ENCODE data around the gene E2F6. TPM values are rescaled to one million over a fixed set of nuclear protein-coding genes. Genes with fewer than 3 reads are reported as not detected.
A peak's percentile ranks its signal among the peaks of the same experiment; 100 is the strongest.

The E2F6 gene
- total and polyA plus RNA-seq, 10 of the 15 experiments (the other 5 are each of a cell fraction or from before 2014, with no cell fraction given), result 4.2 to 15.5 (median 11.3) TPM

DNA sequence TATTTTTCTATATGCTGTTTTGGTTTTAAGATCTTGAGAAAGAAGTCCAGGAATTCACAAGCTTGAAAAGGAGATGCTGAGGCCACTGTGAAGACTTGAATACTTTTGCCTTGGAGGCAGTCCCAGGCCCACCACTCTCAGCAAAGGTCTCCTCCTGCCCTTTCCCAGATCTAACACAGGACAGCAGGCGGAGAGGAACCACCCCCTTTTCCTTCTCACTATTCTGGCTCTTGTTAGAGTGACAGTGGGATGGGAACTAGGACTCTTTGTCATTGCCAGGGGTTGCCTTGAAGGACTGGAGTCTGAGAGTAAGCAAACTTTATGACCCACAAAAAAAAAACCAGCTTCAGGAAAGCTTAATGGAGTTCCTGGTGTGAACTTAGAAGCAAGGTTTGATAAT is 54.7 kb downstream of the E2F6 start:
- SMC1A ChIA-PET (ENCODE audit: uncharacterized antibody, unreplicated experiment), result interaction anchor here (0.8 to 2.5 kb wide), 10 partner anchors 9 to 279 kb away, joined by 3 to 30 read pairs (median 4); a partner anchor contains a TSS
- Histone ChIP-seq H3K36me3 (ENCODE audit: control insufficient read depth in 2 of 2, insufficient read depth in 2 of 2, low read length in 1 of 2) (no peaks in the 10 kb centered on the region), H3K27ac (ENCODE audit: control insufficient read depth, insufficient read depth) (no peak overlapping the region), H4K20me1 (ENCODE audit: control insufficient read depth, insufficient read depth) (no peaks in the 10 kb centered on the region), H3K9me3 (replicated peaks; ENCODE audit: control insufficient read depth, insufficient read depth, low read length) (no peaks in the 10 kb centered on the region), H3K4me3 (no peak overlapping the region; the same call in 1 of the 2 replicates), H3K4me2 (ENCODE audit: control insufficient read depth, insufficient read depth) (peak overlapping the region; percentile 33), H2AFZ (ENCODE audit: control insufficient read depth, low read depth, low read length) (peak overlapping the region; percentile 64; the same call in 1 of the 2 replicates), H3K79me2 (ENCODE audit: control insufficient read depth, insufficient read depth, low read length) (no peaks in the 10 kb centered on the region), H3K4me1 (ENCODE audit: control insufficient read depth, insufficient read depth, low read length) (no peaks in the 10 kb centered on the region), H3K9ac (ENCODE audit: control insufficient read depth, insufficient read depth, low read length) (no peak overlapping the region), H3K27me3 (replicated peaks in 1 of 2; ENCODE audit: control insufficient read depth in 2 of 2, insufficient read depth in 2 of 2, low read length in 1 of 2) (peaks cover 0 to 1% of the 10 kb centered on the region in 2 experiments; a peak in 1 of 4 replicates)
- TF ChIP-seq NBN (IDR thresholded peaks at IDR 0.05), result no peak
- TF ChIP-seq, protein P1, sequence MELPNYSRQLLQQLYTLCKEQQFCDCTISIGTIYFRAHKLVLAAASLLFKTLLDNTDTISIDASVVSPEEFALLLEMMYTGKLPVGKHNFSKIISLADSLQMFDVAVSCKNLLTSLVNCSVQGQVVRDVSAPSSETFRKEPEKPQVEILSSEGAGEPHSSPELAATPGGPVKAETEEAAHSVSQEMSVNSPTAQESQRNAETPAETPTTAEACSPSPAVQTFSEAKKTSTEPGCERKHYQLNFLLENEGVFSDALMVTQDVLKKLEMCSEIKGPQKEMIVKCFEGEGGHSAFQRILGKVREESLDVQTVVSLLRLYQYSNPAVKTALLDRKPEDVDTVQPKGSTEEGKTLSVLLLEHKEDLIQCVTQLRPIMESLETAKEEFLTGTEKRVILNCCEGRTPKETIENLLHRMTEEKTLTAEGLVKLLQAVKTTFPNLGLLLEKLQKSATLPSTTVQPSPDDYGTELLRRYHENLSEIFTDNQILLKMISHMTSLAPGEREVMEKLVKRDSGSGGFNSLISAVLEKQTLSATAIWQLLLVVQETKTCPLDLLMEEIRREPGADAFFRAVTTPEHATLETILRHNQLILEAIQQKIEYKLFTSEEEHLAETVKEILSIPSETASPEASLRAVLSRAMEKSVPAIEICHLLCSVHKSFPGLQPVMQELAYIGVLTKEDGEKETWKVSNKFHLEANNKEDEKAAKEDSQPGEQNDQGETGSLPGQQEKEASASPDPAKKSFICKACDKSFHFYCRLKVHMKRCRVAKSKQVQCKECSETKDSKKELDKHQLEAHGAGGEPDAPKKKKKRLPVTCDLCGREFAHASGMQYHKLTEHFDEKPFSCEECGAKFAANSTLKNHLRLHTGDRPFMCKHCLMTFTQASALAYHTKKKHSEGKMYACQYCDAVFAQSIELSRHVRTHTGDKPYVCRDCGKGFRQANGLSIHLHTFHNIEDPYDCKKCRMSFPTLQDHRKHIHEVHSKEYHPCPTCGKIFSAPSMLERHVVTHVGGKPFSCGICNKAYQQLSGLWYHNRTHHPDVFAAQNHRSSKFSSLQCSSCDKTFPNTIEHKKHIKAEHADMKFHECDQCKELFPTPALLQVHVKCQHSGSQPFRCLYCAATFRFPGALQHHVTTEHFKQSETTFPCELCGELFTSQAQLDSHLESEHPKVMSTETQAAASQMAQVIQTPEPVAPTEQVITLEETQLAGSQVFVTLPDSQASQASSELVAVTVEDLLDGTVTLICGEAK (IDR thresholded peaks at IDR 0.05; ENCODE audit: borderline replicate concordance), result no peak
- TF ChIP-seq ATF7 (IDR thresholded peaks at IDR 0.05; ENCODE audit: low read depth), result no peak
- TF ChIP-seq SMC3 (IDR thresholded peaks at IDR 0.05; ENCODE audit: borderline replicate concordance, low read length), result no peak
- no peak for TF ChIP-seq RELA (IDR thresholded peaks at IDR 0.05; ENCODE audit: borderline replicate concordance, partially characterized antibody)
- TF ChIP-seq STAT3 (IDR thresholded peaks at IDR 0.05; ENCODE audit: low read depth, low read length), result no peak
- no peak for TF ChIP-seq HDAC6 (IDR thresholded peaks at IDR 0.05; ENCODE audit: unreplicated experiment)
- TF ChIP-seq BACH1 (IDR thresholded peaks at IDR 0.05; ENCODE audit: borderline replicate concordance), result no peak
- TF ChIP-seq POLR2A (IDR thresholded peaks at IDR 0.05; ENCODE audit: low read depth, low read length), result no peak
- TF ChIP-seq, protein P2, sequence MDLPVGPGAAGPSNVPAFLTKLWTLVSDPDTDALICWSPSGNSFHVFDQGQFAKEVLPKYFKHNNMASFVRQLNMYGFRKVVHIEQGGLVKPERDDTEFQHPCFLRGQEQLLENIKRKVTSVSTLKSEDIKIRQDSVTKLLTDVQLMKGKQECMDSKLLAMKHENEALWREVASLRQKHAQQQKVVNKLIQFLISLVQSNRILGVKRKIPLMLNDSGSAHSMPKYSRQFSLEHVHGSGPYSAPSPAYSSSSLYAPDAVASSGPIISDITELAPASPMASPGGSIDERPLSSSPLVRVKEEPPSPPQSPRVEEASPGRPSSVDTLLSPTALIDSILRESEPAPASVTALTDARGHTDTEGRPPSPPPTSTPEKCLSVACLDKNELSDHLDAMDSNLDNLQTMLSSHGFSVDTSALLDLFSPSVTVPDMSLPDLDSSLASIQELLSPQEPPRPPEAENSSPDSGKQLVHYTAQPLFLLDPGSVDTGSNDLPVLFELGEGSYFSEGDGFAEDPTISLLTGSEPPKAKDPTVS (IDR thresholded peaks at IDR 0.05; ENCODE audit: low read depth, low read length), result no peak
- TF ChIP-seq SREBF1 (IDR thresholded peaks at IDR 0.05; ENCODE audit: low read length), result no peak
- TF ChIP-seq FOS (IDR thresholded peaks at IDR 0.05; ENCODE audit: borderline replicate concordance, extremely low read depth, insufficient read length), result no peak
- TF ChIP-seq, protein P3, sequence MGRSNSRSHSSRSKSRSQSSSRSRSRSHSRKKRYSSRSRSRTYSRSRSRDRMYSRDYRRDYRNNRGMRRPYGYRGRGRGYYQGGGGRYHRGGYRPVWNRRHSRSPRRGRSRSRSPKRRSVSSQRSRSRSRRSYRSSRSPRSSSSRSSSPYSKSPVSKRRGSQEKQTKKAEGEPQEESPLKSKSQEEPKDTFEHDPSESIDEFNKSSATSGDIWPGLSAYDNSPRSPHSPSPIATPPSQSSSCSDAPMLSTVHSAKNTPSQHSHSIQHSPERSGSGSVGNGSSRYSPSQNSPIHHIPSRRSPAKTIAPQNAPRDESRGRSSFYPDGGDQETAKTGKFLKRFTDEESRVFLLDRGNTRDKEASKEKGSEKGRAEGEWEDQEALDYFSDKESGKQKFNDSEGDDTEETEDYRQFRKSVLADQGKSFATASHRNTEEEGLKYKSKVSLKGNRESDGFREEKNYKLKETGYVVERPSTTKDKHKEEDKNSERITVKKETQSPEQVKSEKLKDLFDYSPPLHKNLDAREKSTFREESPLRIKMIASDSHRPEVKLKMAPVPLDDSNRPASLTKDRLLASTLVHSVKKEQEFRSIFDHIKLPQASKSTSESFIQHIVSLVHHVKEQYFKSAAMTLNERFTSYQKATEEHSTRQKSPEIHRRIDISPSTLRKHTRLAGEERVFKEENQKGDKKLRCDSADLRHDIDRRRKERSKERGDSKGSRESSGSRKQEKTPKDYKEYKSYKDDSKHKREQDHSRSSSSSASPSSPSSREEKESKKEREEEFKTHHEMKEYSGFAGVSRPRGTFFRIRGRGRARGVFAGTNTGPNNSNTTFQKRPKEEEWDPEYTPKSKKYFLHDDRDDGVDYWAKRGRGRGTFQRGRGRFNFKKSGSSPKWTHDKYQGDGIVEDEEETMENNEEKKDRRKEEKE (IDR thresholded peaks at IDR 0.05), result no peak
- no peak for TF ChIP-seq CEBPB (IDR thresholded peaks at IDR 0.05; ENCODE audit: borderline replicate concordance in 1 of 2, low read depth in 2 of 2, low read length in 2 of 2)
- BruUV-seq (replicated peaks), result no TSS peak
- in situ Hi-C loops (cut with MboI) (no loop called here), intact Hi-C loops (cut with micrococcal nuclease; ENCODE audit: unreplicated experiment) (no loop called here)
- ATAC-seq (no peak), FAIRE-seq (no peak), DNase-seq (ENCODE audit: low read depth, low spot score) (no peak)
- WGBS (ENCODE audit: insufficient coverage, insufficient replicate concordance, low lambda C conversion rate, missing lambda C conversion rate), result 82% methylated on average over 1 of the region's 1 CpG
- CTCF ChIA-PET, result interaction anchor here (0.6 to 3.9 kb wide), 30 partner anchors 9 to 1888 kb away, joined by 3 to 41 read pairs (median 4); a partner anchor contains a TSS
- POLR2A ChIA-PET, result no interaction called here
- RAD21 ChIA-PET (ENCODE audit: unreplicated experiment), result interaction anchor here (0.8 to 1.8 kb wide), 4 partner anchors 176 to 281 kb away, joined by 3 to 20 read pairs (median 7); a partner anchor contains a TSS
